Measurements from ENCODE around the gene AUTS2. TPM values are rescaled to one million over a fixed set of nuclear protein-coding genes. Genes with fewer than 3 reads are reported as not detected.

Gene AUTS2
- total RNA-seq, 3 donors from 2014 or later, result 31.2 to 67.6 (median 36.5) TPM

- TF ChIP-seq CTCF (IDR thresholded peaks at IDR 0.05), result no peak
- DNase-seq (no peak), ATAC-seq (no peak)
- intact Hi-C loops (cut with DNase I, micrococcal nuclease), result no loop called here
- Histone ChIP-seq H3K36me3 (ENCODE audit: low read depth) (no peaks in the 10 kb centered on the region), H3K4me3 (no peak overlapping the region), H3K9me3 (no peaks in the 10 kb centered on the region), H3K4me1 (ENCODE audit: low read depth) (no peaks in the 10 kb centered on the region)
These were observed 150.3 kb downstream of the AUTS2 start for GRCh38 chr7:69748530-69748929.

GRCh38 chr7:69749372-69749979 lies 151.2 kb downstream of the AUTS2 start:
- Histone ChIP-seq H3K4me1 (ENCODE audit: low read depth) (no peaks in the 10 kb centered on the region), H3K9me3 (no peaks in the 10 kb centered on the region), H3K4me3 (no peak overlapping the region), H3K36me3 (ENCODE audit: low read depth) (no peaks in the 10 kb centered on the region)
- ATAC-seq (no peak), DNase-seq (no peak)
- intact Hi-C loops (cut with DNase I, micrococcal nuclease), result no loop called here
- TF ChIP-seq CTCF (IDR thresholded peaks at IDR 0.05), result no peak

- ATAC-seq (no peak), DNase-seq (no peak)
- Histone ChIP-seq H3K4me3 (no peak overlapping the region), H3K36me3 (ENCODE audit: low read depth) (no peaks in the 10 kb centered on the region), H3K9me3 (no peaks in the 10 kb centered on the region), H3K4me1 (ENCODE audit: low read depth) (no peaks in the 10 kb centered on the region)
- no peak for TF ChIP-seq CTCF (IDR thresholded peaks at IDR 0.05)
- intact Hi-C loops (cut with DNase I, micrococcal nuclease), result no loop called here
These were observed 151.7 kb downstream of the AUTS2 start for GRCh38 chr7:69749994-69750393.

GRCh38 chr7:69751026-69751425 lies 152.8 kb downstream of the AUTS2 start:
- intact Hi-C loops (cut with DNase I, micrococcal nuclease), result no loop called here
- Histone ChIP-seq H3K9me3 (no peaks in the 10 kb centered on the region), H3K4me3 (no peak overlapping the region), H3K36me3 (ENCODE audit: low read depth) (no peaks in the 10 kb centered on the region), H3K4me1 (ENCODE audit: low read depth) (no peaks in the 10 kb centered on the region)
- ATAC-seq (no peak), DNase-seq (no peak)
- no peak for TF ChIP-seq CTCF (IDR thresholded peaks at IDR 0.05)

GRCh38 chr7:69753981-69754380 lies 155.7 kb downstream of the AUTS2 start:
- ATAC-seq (no peak), DNase-seq (no peak)
- Histone ChIP-seq H3K9me3 (no peaks in the 10 kb centered on the region), H3K4me3 (no peak overlapping the region), H3K36me3 (ENCODE audit: low read depth) (no peaks in the 10 kb centered on the region), H3K4me1 (ENCODE audit: low read depth) (no peaks in the 10 kb centered on the region)
- intact Hi-C loops (cut with DNase I, micrococcal nuclease), result no loop called here
- no peak for TF ChIP-seq CTCF (IDR thresholded peaks at IDR 0.05)

- no peak for TF ChIP-seq CTCF (IDR thresholded peaks at IDR 0.05)
- Histone ChIP-seq H3K4me3 (no peak overlapping the region), H3K9me3 (no peaks in the 10 kb centered on the region), H3K36me3 (ENCODE audit: low read depth) (no peaks in the 10 kb centered on the region), H3K4me1 (ENCODE audit: low read depth) (no peaks in the 10 kb centered on the region)
- intact Hi-C loops (cut with DNase I, micrococcal nuclease), result no loop called here
- no peak for DNase-seq
- ATAC-seq, result no peak
These were observed 156.2 kb downstream of the AUTS2 start for GRCh38 chr7:69754476-69754875.
